GM20431 (cell line): Measurements from ENCODE around the gene NPEPL1.

Experiments
- in situ Hi-C: fragments of 300-500 bp; cut with MseI, MboI; formaldehyde crosslinking; loops from one replicate; pipeline ENCODE4 v1.15.0; 2020; ENCODE audit warnings: low sequenced_read_pairs; ENCODE audit not compliant: unreplicated experiment

Gene NPEPL1

DNA sequence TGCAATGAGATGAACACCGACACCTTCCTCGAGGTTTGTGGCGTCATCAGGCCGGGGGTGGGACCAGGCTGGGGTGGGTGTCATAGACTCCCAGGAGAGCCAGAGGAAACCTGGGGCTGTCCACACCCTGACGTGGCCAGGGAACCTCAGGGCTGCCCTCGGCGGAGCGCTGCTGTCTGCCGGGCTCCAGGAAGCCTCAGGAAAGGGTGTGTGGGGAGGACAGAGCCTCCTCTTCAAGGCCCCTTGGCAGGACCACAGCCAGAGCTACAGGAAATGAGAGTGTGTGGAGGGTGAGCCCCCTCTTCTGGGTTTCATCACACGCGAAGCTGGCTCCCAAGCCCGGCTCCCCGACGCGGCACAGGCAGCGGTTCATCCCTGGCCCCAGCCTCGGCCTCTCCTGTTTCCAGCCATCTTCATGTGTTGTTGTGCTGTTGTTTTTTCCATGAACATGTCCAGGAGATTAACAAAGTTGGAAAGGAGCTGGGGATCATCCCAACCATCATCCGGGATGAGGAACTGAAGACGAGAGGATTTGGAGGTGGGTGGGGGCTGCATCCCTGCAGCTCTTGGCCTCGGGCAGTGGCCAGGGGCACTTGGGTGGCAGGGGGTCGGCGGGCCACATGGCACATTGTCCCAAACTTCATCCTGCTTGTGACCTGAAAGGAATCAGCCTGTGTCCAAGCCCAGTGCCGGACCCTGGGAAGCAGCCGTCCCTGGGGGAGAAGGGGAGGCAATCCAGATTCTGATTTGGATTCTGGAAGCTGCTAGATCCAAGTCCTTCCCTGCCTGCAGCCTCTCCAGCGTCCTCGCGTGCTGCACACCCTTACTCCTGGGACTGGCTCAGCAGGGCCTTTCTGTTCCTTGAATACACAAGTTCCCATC is 6.4 kb downstream of the NPEPL1 start:
- in situ Hi-C loops = no loop called here

DNA sequence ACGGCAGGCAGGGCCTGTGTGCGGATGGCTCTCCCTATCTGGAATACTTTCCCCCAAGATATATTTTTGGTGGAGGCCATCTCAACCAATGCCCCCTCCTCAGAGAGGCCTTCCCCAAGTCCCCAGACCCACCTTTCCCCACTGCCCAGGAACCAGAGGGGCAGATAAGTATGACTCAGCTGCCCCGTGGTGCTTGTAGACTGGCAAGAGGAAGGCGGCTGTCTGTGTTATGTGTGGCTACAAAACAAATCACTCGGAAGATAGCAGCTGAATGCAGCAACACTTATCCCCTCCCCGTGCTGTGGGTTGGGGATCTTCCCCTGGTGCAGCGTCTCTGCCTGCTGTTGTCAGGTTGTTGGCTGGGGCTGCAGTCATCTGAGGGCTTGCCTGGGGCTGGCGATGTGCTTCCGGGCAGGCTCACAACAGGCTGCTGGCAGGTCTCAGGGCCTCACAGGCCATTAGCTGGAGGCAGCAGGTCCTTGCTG is 7.1 kb downstream of the NPEPL1 start:
- in situ Hi-C loops = no loop called here

DNA sequence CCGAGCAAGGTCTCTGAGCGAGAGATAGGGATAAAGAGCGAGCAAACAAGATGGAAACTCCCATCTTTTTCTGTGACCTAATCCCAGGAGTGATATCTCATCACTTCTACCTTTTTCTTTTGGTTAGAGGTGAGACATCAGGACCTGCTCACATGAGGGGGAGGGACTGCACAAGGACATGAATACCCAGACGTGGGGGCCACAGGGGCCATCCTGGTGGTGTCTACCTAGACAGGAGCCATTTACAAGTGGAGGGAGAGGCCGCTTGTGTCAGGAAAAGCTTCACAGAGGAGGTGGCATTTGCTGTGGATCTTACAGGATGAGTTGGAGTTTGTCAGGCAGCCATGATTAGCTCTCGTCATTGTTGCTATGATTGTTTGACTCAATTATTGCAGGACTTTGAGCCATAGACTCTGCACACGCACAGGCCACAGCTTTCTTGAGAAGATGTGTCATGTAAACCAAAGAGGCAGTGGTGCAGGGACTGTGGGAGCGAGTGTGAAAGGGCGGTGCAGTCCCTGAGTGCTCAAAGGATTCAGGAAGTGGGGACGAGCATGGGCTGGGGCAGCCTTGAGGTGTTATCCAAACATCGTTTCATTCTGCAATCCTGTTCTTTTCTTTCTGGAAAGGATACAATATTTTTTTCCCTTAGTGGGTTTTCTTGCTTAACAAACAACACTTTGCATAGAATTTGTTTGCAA is 7.7 kb downstream of the NPEPL1 start:
- in situ Hi-C loops = no loop called here

DNA sequence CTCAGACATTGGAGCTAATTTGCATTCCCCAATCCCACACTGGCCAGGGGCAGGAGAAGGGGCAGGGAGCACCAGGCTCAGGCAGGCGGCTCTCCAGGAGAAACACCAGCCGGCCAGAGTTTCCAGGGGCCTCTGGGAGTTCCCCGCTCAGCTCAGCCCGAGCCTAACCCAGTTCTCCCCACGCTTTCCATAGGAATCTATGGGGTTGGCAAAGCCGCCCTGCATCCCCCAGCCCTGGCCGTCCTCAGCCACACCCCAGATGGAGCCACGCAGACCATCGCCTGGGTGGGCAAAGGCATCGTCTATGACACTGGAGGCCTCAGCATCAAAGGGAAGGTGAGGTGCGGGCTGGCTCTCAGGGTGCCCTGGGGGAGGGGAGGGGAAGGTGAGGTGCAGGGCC is 8.2 kb downstream of the NPEPL1 start:
- in situ Hi-C loops = no loop called here

DNA sequence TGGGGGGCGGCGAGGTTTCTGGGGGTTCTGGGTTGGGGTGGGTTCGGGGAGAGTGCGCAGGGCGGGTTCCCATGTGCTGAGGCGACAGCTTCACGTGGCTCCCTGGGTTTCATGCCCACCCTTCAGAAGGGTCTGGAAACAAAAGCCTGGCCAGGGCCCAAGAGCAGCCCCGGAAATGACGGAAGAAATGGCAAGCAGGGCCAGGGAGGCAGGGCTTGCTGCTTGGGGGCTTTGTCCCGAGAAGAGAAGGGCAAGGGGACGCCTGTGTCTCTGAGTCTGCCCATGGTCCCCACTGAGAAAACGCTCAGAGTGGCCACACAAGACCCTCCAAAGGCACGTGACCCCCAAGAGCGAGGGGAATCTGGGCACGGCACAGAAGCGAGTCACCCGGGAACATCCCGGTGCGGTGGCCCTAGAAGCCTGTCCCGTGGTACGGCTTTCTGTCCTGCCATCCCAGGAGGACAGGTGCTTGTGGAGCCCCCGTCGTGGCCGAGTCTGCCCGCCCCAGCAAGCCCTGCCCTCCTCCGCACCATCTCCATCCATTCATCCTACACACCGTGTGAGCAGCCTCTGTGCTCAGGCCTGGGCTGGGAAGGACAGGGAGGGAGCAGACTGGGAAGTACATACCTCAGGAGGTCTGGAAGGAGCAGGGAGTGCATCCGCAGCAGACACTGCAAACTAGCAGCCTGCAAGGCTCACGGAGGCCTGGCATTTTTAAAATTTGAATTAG is 9.0 kb downstream of the NPEPL1 start:
- in situ Hi-C loops = no loop called here

DNA sequence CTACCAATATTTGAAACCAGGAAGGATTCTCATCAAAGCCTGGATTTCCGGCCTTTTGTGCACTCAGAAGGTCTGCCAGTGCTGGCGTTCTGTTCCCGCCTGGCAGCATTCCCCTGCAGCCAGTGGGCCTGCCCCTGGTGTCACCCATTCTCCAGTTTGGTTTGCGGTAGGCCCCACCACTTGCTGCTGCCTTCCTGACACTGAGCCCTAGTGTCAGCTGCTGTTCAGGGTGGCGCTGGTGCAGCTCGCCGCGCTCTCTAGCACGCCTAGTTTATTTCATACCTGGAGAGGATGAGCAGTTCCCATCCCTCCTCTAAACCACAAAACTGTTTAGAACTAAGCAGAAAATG is 9.5 kb downstream of the NPEPL1 start:
- in situ Hi-C loops = no loop called here

DNA sequence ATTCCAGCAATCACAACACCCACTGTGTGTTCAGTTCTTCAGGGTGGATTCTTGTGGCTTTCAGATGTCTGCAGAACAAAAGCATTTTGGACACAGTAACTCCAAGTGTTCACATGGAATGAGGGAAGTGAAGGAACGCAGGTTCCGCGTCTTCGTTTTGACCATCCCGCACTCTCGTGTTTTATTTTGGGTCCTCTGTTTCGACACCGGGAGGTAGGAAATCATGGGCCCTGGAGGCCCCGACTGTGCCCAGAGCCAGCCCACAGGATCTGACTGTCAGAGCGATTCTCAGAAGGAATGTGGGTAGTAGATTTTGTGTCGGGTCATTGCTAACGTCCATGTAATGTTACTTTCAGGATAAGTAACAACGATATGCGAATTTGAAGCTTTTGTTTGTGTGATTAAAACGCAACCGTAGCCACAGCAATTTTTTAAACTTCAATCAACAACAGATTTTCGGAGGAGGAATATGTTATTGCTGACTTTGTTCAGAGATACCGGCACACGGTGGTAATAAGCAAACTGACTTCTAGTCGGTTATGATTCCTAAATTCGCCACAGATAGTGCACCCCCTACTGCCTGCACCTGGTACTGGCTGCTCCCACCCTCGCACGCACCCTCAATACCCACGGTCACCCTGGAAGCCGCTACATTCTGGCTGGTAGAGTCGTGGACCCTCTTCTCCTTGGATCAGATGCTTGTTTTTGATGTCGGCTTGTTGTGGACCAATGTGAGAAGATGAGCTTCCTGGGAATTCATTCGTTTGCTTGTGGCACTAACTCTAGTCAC is 10.5 kb downstream of the NPEPL1 start:
- in situ Hi-C loops = no loop called here

DNA sequence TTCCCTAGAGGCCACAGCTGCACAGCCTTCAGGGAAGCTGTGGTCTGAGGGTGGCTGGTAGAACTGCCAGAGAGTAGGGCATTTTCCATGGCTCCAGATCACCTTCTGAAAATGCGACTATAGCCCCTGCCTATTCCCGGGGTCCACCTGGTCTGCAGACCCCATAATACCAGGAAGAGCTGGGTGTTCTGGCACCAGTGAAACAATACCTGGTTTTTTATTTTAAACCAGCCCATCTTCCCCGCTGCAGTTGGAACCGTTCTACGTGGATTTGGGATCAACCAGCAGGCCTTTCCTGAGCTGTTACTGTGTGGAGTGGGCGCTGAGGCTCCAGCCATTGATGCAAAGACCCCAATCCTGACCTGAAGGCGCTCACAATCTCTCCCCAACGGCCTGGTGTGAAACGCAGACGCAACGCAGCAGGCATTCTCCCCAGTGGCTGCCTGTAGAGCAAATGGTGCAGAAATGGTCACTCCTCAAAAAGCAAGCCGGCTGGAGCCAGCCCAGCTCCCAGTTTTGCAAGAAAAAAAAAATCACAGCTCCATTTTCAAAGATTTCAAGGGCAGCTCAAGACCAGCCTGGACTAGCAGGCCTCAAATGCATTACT is 11.3 kb downstream of the NPEPL1 start:
- in situ Hi-C loops = no loop called here

DNA sequence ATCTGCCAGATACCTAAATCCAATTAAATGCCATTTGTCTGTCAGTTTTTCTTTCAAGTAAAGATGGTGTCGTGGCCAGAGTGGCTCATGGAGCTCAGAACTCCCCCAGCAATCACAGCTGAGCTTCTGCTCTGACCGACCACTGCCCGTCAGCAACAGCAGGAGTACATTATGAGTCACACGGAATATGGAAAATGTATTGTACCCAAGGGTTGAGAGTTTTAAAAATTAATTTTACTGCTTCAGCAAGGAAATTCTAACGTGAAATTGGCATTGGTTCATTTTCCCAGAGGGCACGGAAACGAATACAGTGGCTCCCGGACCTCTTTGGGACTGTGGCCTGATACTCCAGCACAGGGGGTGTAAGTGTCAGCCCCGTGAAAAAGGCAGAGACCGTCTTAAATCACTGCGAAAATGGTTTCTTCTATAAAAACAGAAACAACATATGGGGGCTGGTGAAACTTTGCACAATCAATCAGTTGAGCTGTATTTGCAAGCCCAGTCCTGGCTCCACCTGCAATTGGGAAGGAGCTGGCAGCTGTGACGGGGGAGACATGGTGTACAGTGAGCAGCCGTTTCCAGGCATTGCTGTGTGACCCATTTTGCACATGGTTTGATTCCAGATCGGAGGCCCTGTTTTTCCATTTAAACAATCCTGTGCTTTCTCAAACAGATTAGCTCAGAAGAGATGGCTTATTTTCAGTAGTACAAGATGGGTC is 12.8 kb downstream of the NPEPL1 start:
- in situ Hi-C loops = no loop called here

DNA sequence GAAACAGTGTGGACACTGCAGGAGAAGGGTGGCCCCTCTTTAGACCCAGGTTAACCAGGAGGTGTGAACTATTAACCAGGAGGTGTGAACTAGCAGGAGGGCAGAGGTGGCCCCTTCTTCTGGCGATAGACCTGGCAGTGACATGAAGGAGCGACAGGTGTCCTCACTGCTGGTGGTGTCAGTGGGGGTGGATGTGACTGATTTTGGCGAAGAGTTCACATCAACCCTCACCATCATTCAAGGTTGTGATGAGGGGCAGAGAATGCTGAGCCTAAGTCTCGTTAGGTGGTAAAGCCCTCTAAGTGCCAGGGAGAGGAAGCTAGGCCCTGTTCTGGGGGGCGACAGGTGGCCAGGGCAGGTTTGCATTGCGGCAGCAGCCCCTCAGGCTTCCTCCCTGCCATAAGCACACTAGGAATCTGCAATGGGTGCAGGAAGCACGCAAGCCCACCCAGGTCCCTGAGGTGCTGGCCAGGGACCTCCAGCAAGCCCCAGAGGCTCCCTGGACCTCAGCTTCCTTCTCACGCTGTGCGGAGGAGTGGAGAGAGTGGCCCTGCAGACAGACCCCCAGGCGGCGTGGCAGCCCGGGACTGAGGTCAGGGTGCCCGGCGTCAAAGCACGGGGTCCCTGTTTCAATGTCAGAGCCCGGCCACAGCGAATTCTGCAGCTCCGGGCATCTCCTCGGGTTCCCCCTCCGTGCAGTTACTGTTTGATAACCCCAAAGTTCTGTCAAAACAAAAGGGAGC is 13.7 kb downstream of the NPEPL1 start:
- in situ Hi-C loops = no loop called here

DNA sequence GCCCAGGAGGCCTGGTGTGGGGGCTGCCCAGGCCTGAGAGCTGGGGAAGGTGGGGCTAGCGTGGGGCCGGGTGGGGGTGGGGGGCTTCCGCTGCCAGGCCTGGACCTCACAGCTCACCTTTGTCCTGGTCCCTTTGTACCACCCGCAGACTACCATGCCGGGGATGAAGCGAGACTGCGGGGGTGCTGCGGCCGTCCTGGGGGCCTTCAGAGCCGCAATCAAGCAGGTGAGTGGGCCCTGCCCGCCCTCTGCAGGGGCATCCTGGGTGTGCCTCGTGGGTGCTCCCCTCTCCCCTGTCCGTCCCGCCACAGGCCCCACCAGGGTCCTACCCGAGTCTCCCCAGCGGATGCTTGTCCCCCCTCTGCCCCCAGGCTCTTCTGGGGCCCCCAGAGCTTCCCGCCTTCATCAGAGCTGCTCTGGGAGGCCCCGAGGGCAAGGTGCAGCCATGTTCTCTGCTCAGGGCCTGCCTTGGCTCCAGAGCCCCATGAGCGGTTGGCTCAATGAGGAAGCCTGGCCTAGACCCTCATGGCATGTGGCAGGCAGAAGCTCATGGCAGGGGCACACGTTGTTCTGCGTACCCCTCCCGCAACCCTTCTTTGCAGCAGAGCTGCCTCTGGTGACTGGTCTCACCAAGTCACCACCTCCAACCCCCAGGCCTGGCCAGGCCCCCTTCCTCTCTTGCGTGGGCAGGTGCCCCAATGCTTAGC is 14.5 kb downstream of the NPEPL1 start:
- in situ Hi-C loops = no loop called here

DNA sequence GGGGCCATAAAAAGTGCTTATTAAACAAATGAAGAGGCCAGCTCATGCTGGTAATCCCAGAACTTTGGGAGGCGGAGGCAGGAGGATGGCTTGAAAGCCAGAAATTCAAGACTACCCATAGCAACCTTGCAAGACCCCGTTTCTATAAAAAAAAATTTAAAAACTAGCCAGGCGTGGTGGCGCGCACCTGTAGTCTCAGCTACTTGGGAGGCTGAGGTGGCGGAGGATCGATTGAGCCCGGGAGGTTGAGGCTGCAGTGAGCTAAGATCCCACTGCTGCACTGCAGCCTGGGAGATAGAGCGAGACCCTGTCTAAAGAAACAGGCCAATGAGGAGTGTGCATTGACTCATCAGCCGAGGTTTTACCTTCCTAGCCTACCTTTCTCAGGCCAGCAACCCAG is 15.2 kb downstream of the NPEPL1 start:
- in situ Hi-C loops = no loop called here

DNA sequence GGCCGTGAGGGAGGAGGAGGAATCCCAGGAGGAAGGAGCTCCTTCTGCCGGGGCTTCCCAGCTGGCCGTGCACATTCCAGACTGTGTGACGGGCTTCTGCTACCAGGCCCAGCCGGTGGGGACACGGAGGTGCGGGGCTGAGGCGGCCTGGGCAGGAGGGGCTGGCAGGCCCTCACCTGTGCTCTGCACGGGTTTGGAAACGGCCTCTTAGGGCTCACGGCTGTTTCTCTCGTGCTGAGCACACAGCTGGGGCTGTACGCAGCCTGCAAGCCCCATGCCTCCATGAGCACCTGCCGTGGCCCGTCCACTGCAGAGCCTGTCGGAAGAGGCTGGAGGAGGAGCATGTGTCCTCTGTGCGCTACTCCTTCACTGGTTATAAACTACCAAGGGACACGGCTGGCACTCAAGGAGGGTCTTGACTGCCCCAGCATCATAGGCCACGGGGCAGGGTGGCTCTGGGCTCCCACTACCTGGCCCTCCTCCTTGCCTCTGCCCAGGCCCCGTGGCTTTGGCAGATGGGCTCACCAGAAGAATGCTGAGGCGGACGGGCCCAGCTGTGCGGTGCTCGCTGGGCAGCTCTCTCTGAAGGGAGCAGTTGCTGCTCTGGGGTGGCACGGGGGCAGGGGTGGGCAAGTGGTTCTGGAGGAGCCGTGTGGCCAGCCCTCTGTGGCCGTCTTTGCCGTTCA is 15.8 kb downstream of the NPEPL1 start:
- in situ Hi-C loops = no loop called here

DNA sequence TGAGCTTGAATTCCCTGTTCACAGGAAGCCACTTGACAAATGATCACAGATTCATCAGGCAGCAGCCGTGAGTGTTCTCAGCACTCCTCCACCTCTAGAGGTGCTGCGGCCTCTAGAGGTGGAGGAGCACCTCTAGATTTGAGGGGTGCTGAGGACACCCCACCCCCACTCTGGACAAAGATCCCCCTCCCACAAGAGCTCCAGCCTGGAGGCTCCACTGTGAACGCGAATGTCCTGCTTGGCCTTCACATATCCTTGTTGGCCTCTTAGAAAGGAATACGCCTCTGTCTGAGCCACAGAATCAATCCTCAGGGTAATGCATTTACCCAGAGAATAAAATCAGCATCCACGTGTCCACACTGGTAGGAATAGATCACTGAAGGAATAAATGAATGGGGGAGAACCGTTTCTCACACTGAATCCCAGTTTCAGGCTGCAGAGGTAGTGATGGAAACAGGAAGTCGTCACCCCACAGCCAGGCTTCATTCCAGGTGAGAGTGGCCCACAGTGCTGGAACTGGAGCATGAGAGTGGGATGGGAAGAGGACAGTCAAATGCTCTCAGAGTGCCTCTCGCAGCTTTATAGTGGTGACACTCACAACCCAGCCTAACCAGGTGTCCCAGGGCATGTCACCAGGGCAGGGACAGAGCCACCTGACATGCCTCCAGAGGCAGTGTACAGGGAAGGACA is 16.6 kb downstream of the NPEPL1 start:
- in situ Hi-C loops = no loop called here

DNA sequence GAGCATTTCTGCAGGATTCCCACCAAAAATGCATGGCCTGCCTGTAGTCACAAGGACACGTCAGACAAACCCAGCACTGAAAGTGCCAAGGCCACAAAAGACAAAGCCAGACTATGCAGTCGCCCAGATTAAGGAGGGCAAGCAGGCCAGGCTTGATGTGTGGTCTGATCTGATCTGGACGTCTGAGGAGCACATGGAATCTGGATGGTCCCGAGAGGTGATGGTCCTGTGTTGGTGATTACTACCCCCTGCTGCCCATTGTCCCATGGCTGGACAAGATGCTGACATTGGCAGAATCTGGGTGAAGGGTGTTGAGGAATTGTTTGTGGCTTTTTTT is 17.1 kb downstream of the NPEPL1 start:
- in situ Hi-C loops = no loop called here

DNA sequence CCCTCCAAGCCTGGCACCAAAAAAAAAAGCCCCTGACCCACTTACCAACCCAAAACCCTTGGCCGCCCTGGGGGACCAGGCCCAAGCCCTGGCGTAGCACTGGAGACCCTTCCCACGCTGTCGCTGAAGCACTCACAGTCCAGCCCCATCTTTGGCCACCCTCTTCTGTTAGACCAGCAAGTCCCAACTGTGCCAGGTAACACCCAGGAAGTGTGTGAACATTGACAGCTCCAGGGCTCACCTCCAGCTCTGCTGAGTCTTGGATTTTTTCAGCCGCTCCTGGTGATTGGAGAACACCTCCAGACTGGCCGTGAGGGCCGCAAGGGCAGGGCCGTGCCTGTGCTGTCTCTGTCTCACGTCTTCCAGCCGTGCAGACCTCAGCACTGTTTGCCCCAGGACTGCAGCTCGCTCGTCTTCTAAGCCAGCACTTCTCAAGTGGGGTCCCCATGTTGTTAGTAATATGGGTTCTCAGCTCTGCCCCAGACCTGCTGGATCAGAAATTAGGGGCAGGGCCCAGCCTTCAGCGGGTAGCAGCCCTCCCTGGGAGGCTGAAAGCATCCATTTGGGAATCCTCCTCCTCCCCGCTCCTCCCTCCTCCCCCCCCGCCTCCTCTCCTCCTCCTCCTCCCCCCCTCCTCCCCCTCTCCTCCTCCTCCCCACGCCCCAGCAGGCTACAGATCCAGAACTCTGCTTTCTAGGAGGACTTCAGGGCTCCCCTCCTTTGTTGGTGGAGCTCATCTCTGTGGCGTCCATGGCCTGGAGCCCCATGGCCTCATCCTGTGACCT is 18.1 kb downstream of the NPEPL1 start:
- in situ Hi-C loops = no loop called here
